HUES6 (cell line): ENCODE data around the gene SEC16A.

ENCODE experiments used
- H3K27ac ChIP-seq: 2 replicates; pipeline ENCODE4 v1.7.0; 2013; ENCODE audit warnings: low read depth, mild to moderate bottlenecking, low read length, inconsistent platforms
- H3K27me3 ChIP-seq: 2 replicates; pipeline ENCODE4 v1.6.1; 2013; ENCODE audit warnings: low read length; ENCODE audit not compliant: control insufficient read depth, insufficient read depth
- H3K36me3 ChIP-seq: 2 replicates; pipeline ENCODE4 v1.6.1; 2013; ENCODE audit warnings: low read length; ENCODE audit not compliant: control insufficient read depth, insufficient read depth
- H3K4me1 ChIP-seq: 2 replicates; pipeline ENCODE4 v1.6.1; 2013; ENCODE audit warnings: low read length; ENCODE audit not compliant: control insufficient read depth, insufficient read depth
- H3K4me3 ChIP-seq: 2 replicates; pipeline ENCODE4 v1.5.1; 2013; ENCODE audit warnings: low read depth, low read length
- H3K9ac ChIP-seq: one replicate; pipeline ENCODE4 v1.6.1; 2013; ENCODE audit warnings: mild to moderate bottlenecking, low read length
- H3K9me3 ChIP-seq: 2 replicates; pipeline ENCODE4 v1.6.1; 2013; ENCODE audit warnings: low read depth, low read length; ENCODE audit not compliant: control insufficient read depth, insufficient read depth

Gene SEC16A

GRCh38 chr9:136482793-136483588 lies at the start of gene SEC16A:
SEC16A (minus strand) TSS chr9:136483040; CDS start chr9:136477615, 5,425 bp downstream.
- H3K27me3 ChIP-seq: no peaks in the 10 kb centered on the region
- peak within 1 kb of the TSS; percentile 98 for H3K9ac ChIP-seq
- no peaks in the 10 kb centered on the region for H3K9me3 ChIP-seq
- H3K36me3 ChIP-seq: peaks cover 12% of the 10 kb centered on the region
- H3K4me3 ChIP-seq: peak within 1 kb of the TSS; percentile 94
- peaks cover 12% of the 10 kb centered on the region for H3K4me1 ChIP-seq
- H3K27ac ChIP-seq: peak within 1 kb of the TSS; percentile 98

- Histone ChIP-seq H3K36me3 (peaks cover 18% of the 10 kb centered on the region), H3K27me3 (no peaks in the 10 kb centered on the region), H3K4me3 (no peak overlapping the region), H3K27ac (peak overlapping the region; percentile 33; the same call in 1 of the 2 replicates), H3K4me1 (peaks cover 12% of the 10 kb centered on the region; the same call in 1 of the 2 replicates), H3K9ac (no peak overlapping the region), H3K9me3 (no peaks in the 10 kb centered on the region)
Measured at GRCh38 chr9:136531904-136532798, 49.3 kb upstream of the SEC16A start.

GRCh38 chr9:136531186-136531903 lies 48.5 kb upstream of the SEC16A start:
- Histone ChIP-seq H3K9ac (no peak overlapping the region), H3K4me1 (peaks cover 17% of the 10 kb centered on the region; the same call in 1 of the 2 replicates), H3K27me3 (no peaks in the 10 kb centered on the region), H3K36me3 (peaks cover 12% of the 10 kb centered on the region), H3K27ac (no peak overlapping the region), H3K9me3 (no peaks in the 10 kb centered on the region), H3K4me3 (no peak overlapping the region)

GRCh38 chr9:136530461-136531089 lies 47.7 kb upstream of the SEC16A start:
- H3K9me3 ChIP-seq: no peaks in the 10 kb centered on the region
- no peaks in the 10 kb centered on the region for H3K27me3 ChIP-seq
- H3K4me3 ChIP-seq: no peak overlapping the region
- H3K9ac ChIP-seq: no peak overlapping the region
- peaks cover 18% of the 10 kb centered on the region; the same call in 1 of the 2 replicates for H3K4me1 ChIP-seq
- peaks cover 12% of the 10 kb centered on the region for H3K36me3 ChIP-seq
- no peak overlapping the region for H3K27ac ChIP-seq

GRCh38 chr9:136529516-136530460 lies 46.9 kb upstream of the SEC16A start:
- no peaks in the 10 kb centered on the region for H3K9me3 ChIP-seq
- peaks cover 12% of the 10 kb centered on the region for H3K36me3 ChIP-seq
- H3K27ac ChIP-seq: no peak overlapping the region
- H3K4me1 ChIP-seq: peaks cover 18% of the 10 kb centered on the region; the same call in 1 of the 2 replicates
- no peaks in the 10 kb centered on the region for H3K27me3 ChIP-seq
- no peak overlapping the region for H3K9ac ChIP-seq
- H3K4me3 ChIP-seq: no peak overlapping the region

- Histone ChIP-seq H3K9me3 (no peaks in the 10 kb centered on the region), H3K36me3 (peaks cover 5% of the 10 kb centered on the region), H3K4me1 (peaks cover 18% of the 10 kb centered on the region; the same call in 1 of the 2 replicates), H3K4me3 (no peak overlapping the region), H3K27me3 (no peaks in the 10 kb centered on the region), H3K27ac (no peak overlapping the region), H3K9ac (no peak overlapping the region)
Measured at GRCh38 chr9:136528716-136529341, 46.0 kb upstream of the SEC16A start.

GRCh38 chr9:136527721-136528710 lies 45.2 kb upstream of the SEC16A start:
- peaks cover 7% of the 10 kb centered on the region for H3K36me3 ChIP-seq
- no peaks in the 10 kb centered on the region for H3K27me3 ChIP-seq
- H3K4me3 ChIP-seq: no peak overlapping the region

GRCh38 chr9:136527131-136527530 lies 44.3 kb upstream of the SEC16A start:
- Histone ChIP-seq H3K9me3 (no peaks in the 10 kb centered on the region), H3K9ac (no peak overlapping the region), H3K27me3 (no peaks in the 10 kb centered on the region), H3K27ac (no peak overlapping the region), H3K4me1 (peaks cover 18% of the 10 kb centered on the region; the same call in 1 of the 2 replicates), H3K36me3 (peaks cover 15% of the 10 kb centered on the region), H3K4me3 (no peak overlapping the region)

More at GRCh38 chr9:136527721-136528710, 45.2 kb upstream of the SEC16A start:
- Histone ChIP-seq H3K9ac (no peak overlapping the region), H3K4me1 (peaks cover 18% of the 10 kb centered on the region; the same call in 1 of the 2 replicates), H3K27ac (no peak overlapping the region), H3K9me3 (no peaks in the 10 kb centered on the region)
